Lower leg skin (tissue), 4 donors: ENCODE measurements around the gene LMO3. TPM values are rescaled to one million over a fixed set of nuclear protein-coding genes. Genes with fewer than 3 reads are reported as not detected.

Source experiments
- DNase-seq, 2 donors: peaks; one replicate each; pipeline ENCODE4 v3.0.0-alpha.2; 2019; ENCODE audit warnings: low spot score in 2 of 2
- H3K4me3 ChIP-seq: fragments of 200-600 bp; sonication (generic); 2 replicates; pipeline ENCODE4 v1.5.1; 2017; ENCODE audit warnings: mild to moderate bottlenecking, low read depth; ENCODE audit not compliant: poor library complexity, severe bottlenecking
- CTCF ChIP-seq, 3 donors: fragments of 450-650 bp; IDR thresholded peaks; one replicate each; pipeline ENCODE4 v1.5.1; 2016; ENCODE audit warnings: antibody characterized with exemption in 3 of 3, mild to moderate bottlenecking in 3 of 3, moderate library complexity in 2 of 3
- POLR2A ChIP-seq, 2 donors: fragments of 450-650 bp; IDR thresholded peaks; one replicate each; pipeline ENCODE4 v1.6.1; 2016 to 2017; ENCODE audit warnings: antibody characterized with exemption in 2 of 2, mild to moderate bottlenecking in 1 of 2, moderate library complexity in 1 of 2
- WGBS, 2 donors: methylation state at CpG; one replicate each; pipeline ENCODE4 v1.1.5; 2018; 5-methylcytosine and 5-hydroxymethylcytosine counted together
- intact Hi-C: fragments of 100-400 bp; cut with DNase I; formaldehyde crosslinking; loops from one replicate; pipeline ENCODE4 v1.15.0; 2023; ENCODE audit warnings: low total_unique reads
- total RNA-seq, 4 donors: library from RNA; depleted of rRNA; stranded (reverse); fragments of >200 nt; gene quantifications; one replicate each; pipeline ENCODE4 v1.1.0, GENCODE V29; 2016

Gene LMO3
- total RNA-seq, 4 donors from 2014 or later, result 1.7 to 5.8 (median 3.4) TPM

DNA sequence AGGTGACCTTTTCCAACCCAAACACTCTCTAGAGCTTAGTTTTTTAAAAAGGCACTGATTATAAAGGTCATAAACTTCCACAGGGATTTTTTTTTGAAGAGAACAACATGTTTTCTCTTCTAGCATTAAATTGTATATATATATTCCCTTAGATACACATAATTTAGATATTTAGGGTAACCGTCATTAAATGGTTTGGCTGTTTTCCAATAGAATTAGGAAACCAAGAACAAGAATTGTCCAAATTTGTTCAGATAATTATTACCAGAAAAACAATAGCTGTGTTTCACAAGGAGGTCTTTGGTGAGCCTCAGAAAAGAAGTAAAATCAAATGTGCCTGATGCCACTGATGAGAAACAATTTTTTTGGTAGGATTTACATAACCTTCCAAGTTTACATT is 26.9 kb downstream of the LMO3 start:
- intact Hi-C loops, result no loop called here
- WGBS, 2 donors, result 51 to 55% methylated on average over 1 of the region's 1 CpG
- TF ChIP-seq CTCF (IDR thresholded peaks at IDR 0.05) (no peak), POLR2A (IDR thresholded peaks at IDR 0.05) (no peak)
- H3K4me3 ChIP-seq, result no peak overlapping the region
- DNase-seq, result no peak

DNA sequence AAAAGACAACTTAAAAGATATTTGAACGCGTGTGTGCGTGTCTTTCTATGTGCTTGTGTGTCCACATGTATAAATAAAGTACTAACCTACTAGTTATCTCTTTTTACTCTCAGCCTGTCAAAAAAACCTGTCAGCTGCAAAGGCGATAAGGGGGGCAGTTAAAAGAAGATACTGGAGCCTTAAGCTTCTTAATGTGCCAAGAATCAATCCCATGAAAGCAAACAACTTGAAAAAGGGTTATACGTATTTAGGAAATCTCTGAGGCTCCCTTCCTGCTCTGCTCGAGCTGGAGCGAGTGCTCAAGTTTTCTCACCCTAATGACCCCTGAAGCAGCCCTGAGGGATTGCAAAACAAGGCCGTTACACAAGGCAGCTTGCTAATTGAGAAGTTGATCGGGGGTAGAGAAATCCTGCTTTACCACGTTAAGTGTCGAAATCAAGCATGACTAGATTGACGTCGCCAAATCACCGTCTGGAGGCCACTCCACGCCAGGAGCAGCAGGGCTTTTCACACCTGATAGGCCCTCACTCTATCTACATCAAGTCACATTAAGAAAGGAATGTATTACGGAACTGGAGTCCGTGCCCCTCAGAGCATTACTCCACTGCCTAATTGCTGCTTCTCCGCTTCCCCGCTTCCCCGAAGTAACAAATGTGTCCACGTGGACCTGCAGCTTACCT is 32.4 kb downstream of the LMO3 start:
- WGBS, 2 donors, result 46 to 53% methylated on average over 21 of the region's 21 CpGs
- no peak for DNase-seq
- intact Hi-C loops, result no loop called here
- no peak overlapping the region for H3K4me3 ChIP-seq
- no peak for TF ChIP-seq CTCF (IDR thresholded peaks at IDR 0.05)
- TF ChIP-seq POLR2A (IDR thresholded peaks at IDR 0.05), result no peak

DNA sequence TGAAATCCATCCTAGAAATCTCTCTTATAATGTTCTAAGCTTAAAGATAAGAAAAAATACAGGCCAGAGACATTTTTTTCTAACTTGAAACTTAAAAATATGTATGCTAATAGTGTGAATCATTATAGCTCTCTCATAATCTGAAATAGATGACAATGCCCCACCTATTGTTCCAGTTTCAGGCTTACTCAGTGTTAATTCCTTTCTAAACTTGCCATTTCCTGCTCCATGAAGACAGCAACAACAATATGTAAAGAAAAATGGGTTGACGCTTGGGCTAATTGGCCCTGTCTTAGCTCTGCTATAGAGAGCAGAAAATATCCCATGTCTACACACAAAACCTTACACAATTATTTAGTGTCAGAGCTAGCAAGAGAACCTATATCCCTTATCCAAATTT is 37.1 kb downstream of the LMO3 start:
- no peak for DNase-seq
- 75 to 94% methylated on average over 1 of the region's 1 CpG for WGBS, 2 donors
- intact Hi-C loops, result no loop called here
- TF ChIP-seq CTCF (IDR thresholded peaks at IDR 0.05) (no peak), POLR2A (IDR thresholded peaks at IDR 0.05) (no peak)
- H3K4me3 ChIP-seq, result no peak overlapping the region

DNA sequence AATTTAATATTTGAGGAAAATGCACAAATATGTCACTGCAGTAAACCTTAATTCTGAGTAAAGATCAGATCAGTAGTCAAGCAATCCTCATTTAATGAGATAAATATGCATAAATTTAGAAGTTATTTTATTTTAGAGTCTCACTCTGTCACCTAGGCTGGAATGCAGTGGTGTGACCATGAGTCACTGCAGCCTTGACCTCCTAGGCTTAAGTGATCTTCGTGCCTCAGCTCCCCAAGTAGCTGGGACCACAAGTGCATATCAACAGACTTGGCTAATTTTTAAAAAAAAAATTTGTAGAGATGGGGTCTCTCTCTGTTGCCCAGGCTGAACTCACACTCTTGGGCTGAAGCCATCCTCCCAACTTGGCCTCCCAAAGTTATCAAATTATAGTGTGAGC is 41.3 kb downstream of the LMO3 start:
- intact Hi-C loops, result no loop called here
- no peak overlapping the region for H3K4me3 ChIP-seq
- WGBS, 2 donors, result 62 to 69% methylated on average over 1 of the region's 1 CpG
- TF ChIP-seq CTCF (IDR thresholded peaks at IDR 0.05), result no peak
- TF ChIP-seq POLR2A (IDR thresholded peaks at IDR 0.05), result no peak
- no peak for DNase-seq

- TF ChIP-seq POLR2A (IDR thresholded peaks at IDR 0.05) (no peak), CTCF (IDR thresholded peaks at IDR 0.05) (no peak)
- 65 to 71% methylated on average over 3 of the region's 3 CpGs for WGBS, 2 donors
- no peak overlapping the region for H3K4me3 ChIP-seq
- intact Hi-C loops, result no loop called here
- no peak for DNase-seq
Measured at GRCh38 chr12:16563504-16563903, 42.5 kb downstream of the LMO3 start.

DNA sequence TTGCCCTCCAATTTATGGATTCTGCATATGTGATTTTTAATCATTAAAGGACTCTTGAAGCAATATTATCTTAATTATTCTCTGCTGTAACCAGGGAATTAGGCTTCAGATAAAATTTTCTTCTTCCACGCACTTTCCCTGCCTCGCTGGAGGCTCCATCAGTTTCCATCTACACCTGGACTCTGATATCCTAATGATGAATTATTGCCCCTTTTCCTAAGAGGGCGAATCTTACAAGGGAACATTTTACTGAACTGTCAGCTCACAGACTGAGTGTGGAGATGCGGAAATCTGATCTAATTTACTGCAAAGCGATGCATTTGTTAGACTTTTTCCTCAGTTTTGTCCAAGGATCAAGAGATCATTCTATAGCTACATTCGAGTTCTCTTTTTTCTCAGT is 43.0 kb downstream of the LMO3 start:
- intact Hi-C loops, result no loop called here
- WGBS, 2 donors, result 72 to 78% methylated on average over 6 of the region's 6 CpGs
- H3K4me3 ChIP-seq, result no peak overlapping the region
- DNase-seq, result no peak
- no peak for TF ChIP-seq POLR2A (IDR thresholded peaks at IDR 0.05)
- TF ChIP-seq CTCF (IDR thresholded peaks at IDR 0.05), result no peak
